22Rv1 (cell line): ENCODE results near the gene OTUD1.

ENCODE experiments used
- CTCF ChIP-seq: fragments of 450-650 bp; IDR thresholded peaks from 2 replicates; pipeline ENCODE4 v1.5.1; 2017; ENCODE audit warnings: mild to moderate bottlenecking
- ZFX ChIP-seq: fragments of 450-650 bp; IDR thresholded peaks from 2 replicates; pipeline ENCODE4 v1.6.1; 2017; ENCODE audit warnings: antibody characterized with exemption, borderline replicate concordance

- TF ChIP-seq CTCF (no peak), ZFX (no peak)
These were observed 43.9 kb upstream of the OTUD1 start for GRCh38 chr10:23395017-23395416.
